HG03025 (cell line): ENCODE results near the gene PGS1.

Experiments
- ATAC-seq: cut with Tn5 transposase; IDR thresholded peaks from one replicate; pipeline ENCODE4 v1.9.1; 2021; ENCODE audit warnings: mild to moderate bottlenecking, moderate library complexity; ENCODE audit not compliant: unreplicated experiment, low FRiP score

The PGS1 gene

GRCh38 chr17:78468366-78468765, 89.9 kb downstream of the PGS1 start:
- ATAC-seq: no peak

GRCh38 chr17:78469443-78469842, 91.0 kb downstream of the PGS1 start:
- no peak for ATAC-seq

- no peak for ATAC-seq
Measured at GRCh38 chr17:78471635-78472034, 93.2 kb downstream of the PGS1 start.

- no peak for ATAC-seq
Measured at GRCh38 chr17:78472035-78472905, 93.8 kb downstream of the PGS1 start.

- ATAC-seq: no peak
Measured at GRCh38 chr17:78473951-78474613, 95.6 kb downstream of the PGS1 start.
